HG03135 (cell line): ENCODE data around the gene SPEF2.
"Not testable (repeated sequence)": the region's sequence is repeated elsewhere in the genome, so short reads cannot be mapped to it uniquely, and the experiment has no call there.

ENCODE experiments used
- ATAC-seq: cut with Tn5 transposase; IDR thresholded peaks from one replicate; pipeline ENCODE4 v1.9.1; 2021; ENCODE audit warnings: mild to moderate bottlenecking, moderate library complexity; ENCODE audit not compliant: unreplicated experiment

Gene SPEF2

GRCh38 chr5:35849860-35850259 lies 232.2 kb downstream of the SPEF2 start:
- no peak for ATAC-seq

GRCh38 chr5:35850967-35851680 lies 233.5 kb downstream of the SPEF2 start:
- no peak for ATAC-seq

- ATAC-seq: no peak
These were observed 234.5 kb downstream of the SPEF2 start for GRCh38 chr5:35852084-35852734.

GRCh38 chr5:35852773-35853172 lies 235.1 kb downstream of the SPEF2 start:
- ATAC-seq: no peak

- ATAC-seq: no peak
These were observed 236.0 kb downstream of the SPEF2 start for GRCh38 chr5:35853631-35854030.

GRCh38 chr5:35854248-35854647 lies 236.6 kb downstream of the SPEF2 start:
- ATAC-seq: no peak

GRCh38 chr5:35855187-35855586 lies 237.5 kb downstream of the SPEF2 start:
- no peak for ATAC-seq

GRCh38 chr5:35856186-35856764 lies 238.6 kb downstream of the SPEF2 start:
- ATAC-seq: not testable (repeated sequence)

GRCh38 chr5:35856765-35857351 lies 239.2 kb downstream of the SPEF2 start, which contains the start of gene IL7R:
Gene IL7R (plus strand): TSS chr5:35856891. CDS start chr5:35856978, 87 bp downstream.
- no peak for ATAC-seq

GRCh38 chr5:35857606-35858205 lies 240.0 kb downstream of the SPEF2 start:
- no peak for ATAC-seq

- no peak for ATAC-seq
These were observed 241.5 kb downstream of the SPEF2 start for GRCh38 chr5:35859101-35859661.

GRCh38 chr5:35860686-35861085 lies 243.0 kb downstream of the SPEF2 start:
- ATAC-seq: no peak

GRCh38 chr5:35861718-35862117 lies 244.1 kb downstream of the SPEF2 start:
- ATAC-seq: no peak

- ATAC-seq: no peak
These were observed 244.5 kb downstream of the SPEF2 start for GRCh38 chr5:35862126-35862525.

- ATAC-seq: no peak
These were observed 245.5 kb downstream of the SPEF2 start for GRCh38 chr5:35863159-35863558.
